C1 segment of cervical spinal cord (tissue), 14 donors: ENCODE measurements around the gene DTNB.
A peak's percentile ranks its signal among the peaks of the same experiment; 100 is the strongest.
"Not testable (repeated sequence)": the region's sequence is repeated elsewhere in the genome, so short reads cannot be mapped to it uniquely, and the experiment has no call there.

Experiments
- DNase-seq, 14 donors: peaks; one replicate each; lab custom pipeline; 2025; lab: John Stamatoyannopoulos, UW

DTNB gene

DNA sequence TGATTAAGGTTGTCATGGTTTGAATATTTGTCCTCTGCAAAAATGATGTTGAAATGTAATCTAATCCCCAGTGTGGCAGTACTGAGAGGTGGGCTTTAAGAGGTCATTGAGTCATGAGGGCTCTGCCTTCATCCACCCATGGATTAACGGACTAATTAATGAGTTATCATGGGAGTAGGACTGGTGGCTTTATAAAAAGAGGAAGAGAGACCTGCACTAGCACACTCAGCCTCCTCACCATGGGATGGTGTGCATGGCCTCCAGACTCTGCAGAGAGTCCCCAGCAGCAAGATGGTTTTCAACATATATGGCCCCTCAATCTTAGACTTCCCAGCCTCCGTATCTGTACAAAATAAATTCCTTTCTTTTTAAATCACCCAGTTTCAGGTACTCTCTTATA lies 41.0 kb downstream of the DTNB start:
- no peak for DNase-seq

DNA sequence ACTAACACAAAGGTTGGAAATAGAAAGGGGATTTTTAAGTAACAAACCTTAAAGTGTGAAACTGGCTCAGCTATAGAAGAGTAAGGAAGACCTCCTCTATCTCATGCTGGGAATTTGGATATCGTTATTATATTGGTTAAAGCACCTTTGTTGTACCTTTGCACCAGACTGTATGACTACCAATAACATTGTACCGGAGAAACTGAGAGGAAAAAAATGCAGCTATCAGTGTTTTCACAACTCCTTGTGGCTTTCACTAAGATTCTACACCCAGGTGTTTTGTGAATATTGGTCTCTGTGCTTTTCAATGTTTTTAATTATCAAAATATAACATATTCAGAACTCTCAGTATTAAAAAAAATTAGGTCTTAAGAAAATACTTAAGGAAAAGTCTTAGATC lies 48.7 kb downstream of the DTNB start:
- no peak for DNase-seq

DNA sequence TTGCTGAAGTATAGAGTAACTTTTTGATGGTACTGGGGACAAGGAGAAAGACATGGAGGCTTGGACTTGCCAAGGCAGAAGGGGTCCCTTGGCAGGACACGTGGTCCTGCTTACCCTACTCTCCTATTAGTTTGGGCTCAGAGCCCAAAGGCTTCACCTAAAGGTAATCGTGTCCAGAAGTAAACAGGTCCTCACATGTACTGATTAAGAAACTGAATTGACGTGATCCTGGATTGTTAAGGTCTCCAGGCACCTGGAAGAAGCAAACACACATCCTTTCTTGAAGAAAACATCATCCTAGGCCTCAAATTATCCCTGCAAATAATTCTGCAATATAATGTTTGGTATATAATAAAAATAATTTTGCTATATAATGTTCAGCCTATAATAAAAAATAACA lies 50.0 kb downstream of the DTNB start:
- no peak for DNase-seq

DNA sequence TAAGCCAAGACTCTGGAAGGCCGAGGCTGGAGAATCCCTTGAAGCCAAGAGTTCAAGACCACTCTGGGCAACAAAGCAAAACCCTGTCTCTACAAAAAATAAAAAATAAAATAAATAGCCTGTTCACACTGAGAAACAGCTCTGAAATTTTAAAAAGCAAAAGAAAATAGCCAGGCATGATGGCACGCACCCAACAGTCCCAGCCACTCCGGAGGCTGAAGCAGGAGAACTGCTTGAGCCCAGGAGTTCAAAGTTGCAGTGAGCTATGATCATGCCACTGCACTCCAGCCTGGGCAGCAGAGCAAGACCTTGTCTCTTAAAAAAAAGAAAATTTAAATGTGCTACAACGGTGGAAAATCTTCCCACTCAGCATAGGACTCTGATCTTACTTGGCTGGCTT lies 52.7 kb downstream of the DTNB start:
- DNase-seq = no peak

DNA sequence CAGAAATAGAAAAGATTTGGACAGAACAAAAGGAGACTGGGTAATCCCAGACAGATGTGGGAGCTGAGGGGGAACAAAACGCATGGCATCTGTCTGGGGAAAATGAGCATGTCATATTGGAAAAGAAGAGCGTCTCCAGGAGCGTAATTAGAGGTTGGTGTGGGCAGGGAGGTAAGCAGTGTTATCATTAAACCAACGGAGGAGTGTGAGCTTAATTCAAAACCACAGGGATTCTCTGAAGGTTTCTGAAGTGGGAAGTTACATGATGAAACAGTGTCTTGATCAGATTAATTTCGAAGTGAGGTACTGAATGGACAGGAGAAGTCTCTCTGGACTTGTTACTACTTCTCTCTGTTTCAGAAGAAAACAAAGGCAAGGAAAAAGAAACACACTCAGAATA lies 53.3 kb downstream of the DTNB start:
- DNase-seq = no peak

DNA sequence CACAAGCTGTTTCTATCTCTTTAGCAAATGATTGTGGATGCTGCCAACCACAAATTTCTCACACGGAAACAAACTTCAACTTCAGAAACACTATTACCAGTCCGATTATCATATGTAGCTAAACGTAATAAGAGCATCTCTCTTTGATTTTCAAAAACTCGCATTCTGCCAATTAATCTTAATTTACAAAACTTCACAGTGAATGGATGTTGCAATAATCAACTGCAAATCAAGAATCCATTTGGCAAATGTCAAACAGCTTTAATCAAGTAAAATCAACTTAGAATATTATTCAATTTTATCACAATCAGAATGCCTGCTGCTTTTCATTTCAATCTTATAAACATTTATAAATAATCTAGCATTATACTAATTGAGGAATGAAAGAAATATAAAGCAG lies 54.2 kb downstream of the DTNB start:
- no peak for DNase-seq

DNA sequence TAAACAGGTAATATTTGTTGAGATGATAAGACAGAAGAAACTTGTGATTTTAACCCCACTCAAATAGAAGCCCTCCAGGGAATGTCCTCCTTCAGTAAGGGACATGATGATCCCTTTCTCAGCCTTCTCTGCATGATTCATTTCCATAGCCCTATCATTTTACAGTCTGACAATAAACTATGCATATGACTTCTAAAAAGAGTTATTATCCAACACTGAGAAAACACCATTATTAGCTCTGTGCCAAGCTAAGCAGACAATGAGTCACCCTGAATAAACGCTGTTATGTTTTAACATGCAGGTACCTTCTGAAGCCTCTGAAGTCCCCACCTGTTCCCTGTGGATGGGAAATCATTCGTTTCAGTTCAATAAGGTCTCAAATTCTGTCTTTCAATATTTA lies 54.7 kb downstream of the DTNB start:
- no peak for DNase-seq

DNA sequence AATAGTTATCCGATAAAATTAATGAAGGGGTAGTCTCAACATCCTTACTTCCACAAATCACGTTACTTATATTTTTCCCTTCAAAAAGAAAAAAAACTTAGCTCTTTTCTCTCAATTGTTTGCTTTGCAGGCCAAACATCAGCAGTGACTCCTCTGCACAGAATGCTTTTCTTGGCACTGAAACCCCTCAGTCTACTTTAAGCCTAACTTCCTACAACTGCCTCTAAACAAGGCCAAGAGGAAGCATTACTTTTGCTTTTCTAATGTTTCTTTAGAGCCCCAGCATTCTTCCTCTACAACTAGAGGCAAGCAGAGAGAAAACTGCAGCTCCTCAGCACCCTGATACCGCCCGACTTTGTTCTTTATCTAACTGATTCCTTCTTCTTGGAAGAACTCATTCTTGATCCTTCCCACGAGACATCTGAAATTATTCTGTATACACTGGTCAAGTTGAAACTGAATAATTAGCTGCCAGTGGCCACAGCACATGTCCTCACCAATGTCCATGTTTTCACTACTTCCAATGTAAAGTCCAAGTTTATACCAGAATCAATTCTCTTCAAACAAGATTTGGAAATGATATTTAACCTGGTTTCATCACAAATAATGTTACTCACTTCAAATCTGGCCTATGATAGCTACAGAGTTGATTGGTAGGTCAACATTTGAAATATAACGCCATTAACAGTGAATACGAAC lies 55.3 kb downstream of the DTNB start:
- DNase-seq = no peak

DNA sequence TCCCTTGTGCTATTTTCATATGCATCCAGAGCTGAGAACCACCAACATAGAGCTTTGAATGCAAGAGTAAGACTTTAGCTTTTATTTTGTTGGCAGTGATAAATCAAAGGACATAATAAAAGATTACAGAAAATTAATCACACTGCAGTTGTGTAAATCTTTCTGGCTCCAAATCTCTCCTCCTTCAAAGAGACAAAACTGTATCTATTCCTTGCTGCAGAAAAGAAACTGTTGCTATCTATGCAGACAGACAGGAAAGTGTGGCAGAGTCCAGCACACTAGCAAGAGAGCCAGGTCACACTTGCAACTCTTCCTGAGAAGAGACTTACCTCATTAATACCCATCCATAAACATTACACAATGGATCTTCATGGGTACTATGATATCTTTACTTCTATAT lies 57.5 kb downstream of the DTNB start:
- DNase-seq = no peak

DNA sequence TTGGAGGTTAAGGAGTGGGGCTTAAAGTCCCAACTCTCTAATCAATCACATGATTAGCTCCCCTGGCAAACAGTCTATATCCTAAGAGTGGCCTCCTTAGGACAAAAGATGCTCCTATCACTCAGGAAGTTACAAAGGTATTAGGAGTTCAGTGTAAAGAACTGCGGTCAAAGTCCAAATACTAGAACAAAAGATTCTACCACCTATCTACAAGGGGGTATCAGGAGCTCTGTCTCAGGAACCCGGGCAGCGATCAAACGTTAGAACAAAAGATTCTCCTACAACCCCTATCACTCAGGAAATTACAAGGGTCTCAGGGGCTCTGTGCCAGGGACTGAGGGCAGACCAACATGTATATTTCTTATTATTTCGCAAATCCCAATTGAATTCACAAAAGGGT lies 58.0 kb downstream of the DTNB start:
- no peak for DNase-seq

DNA sequence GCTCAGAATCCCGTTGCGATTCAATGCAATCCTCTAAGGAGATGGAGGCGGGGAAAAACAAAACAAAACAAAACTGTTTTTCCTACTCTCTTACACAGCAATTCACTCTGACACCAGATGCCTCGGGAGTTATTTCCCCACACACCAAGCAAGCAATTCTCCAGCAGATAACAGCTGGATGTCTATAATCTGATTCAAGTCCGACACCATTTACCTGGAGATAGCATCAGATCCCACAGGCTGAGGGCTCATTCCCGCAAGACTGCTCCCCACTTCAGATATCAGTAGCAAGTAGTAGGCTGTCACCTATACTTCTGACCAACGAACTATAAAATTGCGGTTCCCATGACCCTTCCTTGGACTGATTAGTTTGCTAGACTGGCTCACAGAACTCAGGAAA lies 58.7 kb downstream of the DTNB start:
- DNase-seq = no peak

DNA sequence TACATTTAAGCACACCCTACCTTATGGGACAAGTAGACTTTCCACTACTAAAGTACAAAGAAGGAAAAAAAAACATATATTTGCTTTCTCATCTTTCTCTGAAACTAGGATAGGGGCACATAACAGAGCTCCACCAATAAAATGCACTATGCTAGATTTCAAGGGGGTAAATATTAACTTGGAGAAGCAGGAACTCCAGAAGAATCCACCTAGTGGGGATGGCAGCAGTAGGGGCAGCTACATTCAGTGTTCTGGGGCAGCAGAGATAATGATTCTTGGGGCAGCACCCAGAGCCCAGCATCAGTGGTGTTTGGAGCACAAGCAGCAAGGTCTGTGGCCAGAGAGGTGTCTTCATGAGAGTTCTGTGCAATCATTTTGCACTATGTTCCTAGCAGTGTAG lies 64.7 kb downstream of the DTNB start:
- no peak for DNase-seq

DNA sequence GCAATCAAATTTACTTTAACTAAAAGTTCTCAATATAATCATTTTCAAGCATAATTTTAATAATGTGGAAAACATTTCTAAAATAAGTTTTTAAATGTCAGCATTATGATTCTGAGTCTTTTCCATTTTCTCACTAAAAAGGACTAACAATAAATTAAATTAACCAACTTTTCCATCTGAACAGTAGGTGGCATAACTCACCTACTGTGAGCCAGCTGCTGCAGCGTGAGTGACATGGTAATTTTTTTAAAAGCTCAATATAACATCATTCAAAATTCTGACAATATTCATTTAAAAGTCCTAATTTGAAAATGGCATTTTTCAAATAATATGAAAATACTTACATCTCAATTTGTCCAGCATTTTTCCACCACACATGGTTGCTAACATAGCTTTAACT lies 66.5 kb downstream of the DTNB start:
- no peak for DNase-seq

DNA sequence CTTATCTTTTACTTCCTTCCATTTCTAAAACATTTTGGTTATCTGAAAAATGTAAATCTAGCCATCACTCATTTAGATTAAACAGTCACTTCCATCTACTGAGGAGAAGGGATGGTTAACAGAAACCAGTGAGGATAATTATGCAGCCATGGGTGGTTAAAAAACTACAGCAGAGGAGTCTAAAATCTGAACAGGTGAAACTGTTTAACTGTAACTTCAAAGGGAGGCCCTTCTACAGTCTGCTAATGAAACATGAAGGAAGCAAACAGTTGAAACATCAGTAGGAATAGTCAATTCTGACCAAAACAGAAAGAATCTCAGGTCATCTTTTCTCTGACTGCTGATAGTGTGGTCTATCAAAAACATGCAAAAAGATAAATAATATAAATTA lies 71.0 kb downstream of the DTNB start:
- no peak for DNase-seq

DNA sequence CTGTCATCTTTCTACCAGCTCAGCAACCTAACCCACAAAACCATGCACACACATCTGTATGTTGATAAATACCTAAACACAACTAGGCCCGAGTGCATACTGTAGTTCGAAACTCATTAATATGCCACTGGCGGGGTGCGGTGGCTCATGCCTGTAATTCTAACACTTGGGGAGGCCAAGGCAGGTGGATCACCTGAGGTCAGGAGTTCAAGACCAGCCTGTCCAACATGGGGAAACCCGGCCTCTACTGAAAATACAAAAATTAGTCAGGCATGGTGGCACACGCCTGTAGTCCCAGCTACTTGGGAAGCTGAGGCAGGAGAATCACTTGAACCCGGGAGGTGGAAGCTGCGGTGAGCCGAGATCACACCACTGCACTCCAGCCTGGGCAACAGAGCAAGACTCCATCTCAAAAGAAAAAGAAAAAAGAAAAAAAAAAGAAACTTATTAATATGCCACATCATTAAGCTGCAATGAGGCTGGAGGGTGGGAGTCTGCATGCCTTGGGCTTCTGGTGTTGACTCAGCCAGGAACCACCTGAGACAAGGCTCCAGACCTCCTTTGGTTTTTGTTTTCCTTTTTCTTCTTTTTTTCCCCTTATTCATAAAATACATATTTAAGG lies 71.6 kb downstream of the DTNB start:
- not testable (repeated sequence) for DNase-seq

DNA sequence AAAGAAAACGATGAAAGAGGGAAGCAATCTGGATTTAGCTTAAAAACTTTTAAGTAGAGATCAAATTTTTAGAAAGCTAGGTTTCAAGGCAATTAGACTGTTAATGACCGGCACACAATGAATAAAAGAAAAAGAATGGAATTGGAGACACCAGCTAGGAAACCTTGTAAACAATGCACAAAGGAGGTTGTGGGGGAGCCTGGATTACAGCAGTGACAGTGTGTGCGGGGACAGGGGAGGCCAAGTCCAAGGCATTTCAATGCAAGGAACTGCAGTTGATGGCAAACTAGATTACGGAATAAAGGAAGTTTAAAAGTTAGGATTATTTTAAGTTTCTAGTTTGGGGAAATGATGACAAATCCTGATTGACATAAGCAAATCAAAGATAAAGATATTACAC lies 74.5 kb downstream of the DTNB start:
- DNase-seq = peak in 4 of 14 donors; percentile 28 to 49 (median 35)

DNA sequence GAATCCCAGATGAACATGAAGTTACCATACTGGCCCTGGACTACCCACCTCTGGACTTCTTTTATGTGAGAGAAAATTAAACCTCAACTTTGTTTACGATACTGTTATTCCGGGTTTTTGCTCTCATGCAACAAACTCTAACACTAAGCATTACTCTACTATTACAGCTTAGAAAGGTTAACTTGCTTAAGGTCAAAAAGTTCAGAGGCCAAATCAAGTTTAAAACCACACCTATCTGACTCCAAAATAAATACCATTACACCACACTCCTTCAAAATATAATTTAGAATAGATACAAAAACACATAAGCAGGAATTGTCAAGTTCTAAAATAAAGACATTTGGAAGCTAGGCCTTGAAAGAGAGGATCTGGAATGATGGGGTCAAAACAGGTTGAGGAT lies 75.0 kb downstream of the DTNB start:
- no peak for DNase-seq

DNA sequence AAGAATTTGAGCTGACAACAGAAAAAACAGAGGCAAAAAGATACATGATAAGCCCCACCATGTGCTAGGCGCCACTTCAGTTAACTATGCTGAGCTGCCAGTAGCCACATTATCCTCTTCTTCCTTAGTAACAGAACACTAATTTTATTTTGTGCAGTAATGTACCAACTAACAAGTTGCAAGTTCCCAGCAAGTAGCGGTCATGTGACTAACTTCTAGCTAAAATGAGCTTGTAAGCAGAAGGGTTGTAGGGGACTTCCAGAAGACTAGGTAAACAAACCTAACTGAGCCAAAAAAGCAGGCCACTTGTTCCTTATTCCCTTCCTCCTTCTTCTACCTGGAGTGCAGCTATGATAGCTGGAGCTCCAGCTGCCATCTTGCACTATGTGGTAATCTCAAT lies 75.5 kb downstream of the DTNB start:
- no peak for DNase-seq

DNA sequence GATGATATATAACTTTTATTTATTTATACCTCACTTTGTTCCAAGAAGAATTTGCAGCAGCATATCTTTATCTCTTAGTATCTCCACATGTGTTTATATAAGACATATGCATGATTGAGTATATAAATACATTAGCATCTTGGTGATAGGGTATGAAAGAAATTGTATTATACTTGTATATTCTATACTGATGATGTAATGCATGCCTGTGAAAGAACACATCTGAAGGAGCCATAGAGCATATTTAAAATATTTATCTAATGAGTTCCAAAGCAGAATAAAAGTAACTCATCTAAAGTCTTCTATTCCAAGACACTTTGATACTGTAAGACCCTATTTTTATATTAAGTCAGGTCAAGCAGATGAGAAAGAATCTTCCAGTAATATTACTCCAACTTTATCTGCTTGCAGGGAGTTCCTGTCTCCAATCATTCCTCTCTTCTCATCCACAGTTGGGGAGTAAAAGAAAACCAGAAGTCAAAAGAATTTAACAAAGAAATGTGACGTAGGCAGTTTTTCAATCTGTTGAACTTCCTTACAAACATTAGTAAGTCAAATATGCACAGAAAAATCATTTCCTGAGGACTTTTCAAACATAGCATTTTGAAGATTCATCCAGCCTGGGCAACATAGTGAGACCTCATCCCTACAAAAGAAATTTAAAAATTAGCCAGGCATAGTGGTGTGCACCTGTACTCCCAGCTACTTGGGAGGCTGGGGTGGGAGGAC lies 76.7 kb downstream of the DTNB start:
- no peak for DNase-seq

DNA sequence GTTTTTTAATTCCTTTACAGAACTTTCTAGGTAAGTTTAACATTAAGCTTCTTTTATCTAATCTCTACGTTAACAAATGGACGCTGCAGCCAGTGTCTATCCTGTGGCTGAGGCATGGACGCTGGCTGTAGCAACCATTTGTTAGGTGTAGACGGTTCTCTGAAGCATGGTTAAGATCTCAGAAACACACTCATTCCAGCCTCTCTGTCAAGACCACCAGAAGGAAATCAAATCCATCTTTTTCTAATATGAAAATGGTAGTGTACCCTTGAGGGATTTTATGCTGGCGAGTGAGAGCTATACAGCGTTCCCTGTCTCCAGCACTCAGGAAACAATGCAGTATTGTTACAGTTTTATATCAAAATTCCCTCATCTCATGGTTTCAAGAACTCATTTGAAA lies 78.0 kb downstream of the DTNB start:
- peak in 1 of 14 donors; percentile 29 for DNase-seq

DNA sequence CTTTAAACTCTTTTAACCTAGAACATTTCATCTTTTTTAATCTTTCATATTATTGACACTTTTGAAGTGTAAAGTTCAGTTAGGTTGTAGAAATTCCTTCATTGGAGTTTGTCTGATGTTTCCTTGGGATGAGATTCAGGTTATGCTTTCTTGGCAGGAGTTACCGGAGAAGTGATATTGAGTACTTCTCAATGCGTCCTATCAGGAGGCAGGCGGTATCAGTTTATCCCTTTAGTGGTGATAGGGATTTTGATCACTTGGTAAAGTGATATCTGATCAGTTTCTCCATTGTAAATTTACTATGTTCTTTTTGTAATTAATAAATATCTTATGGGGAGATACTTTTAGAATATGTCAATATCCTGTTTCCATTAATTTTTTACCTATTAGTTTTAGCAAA lies 78.4 kb downstream of the DTNB start:
- no peak for DNase-seq

DNA sequence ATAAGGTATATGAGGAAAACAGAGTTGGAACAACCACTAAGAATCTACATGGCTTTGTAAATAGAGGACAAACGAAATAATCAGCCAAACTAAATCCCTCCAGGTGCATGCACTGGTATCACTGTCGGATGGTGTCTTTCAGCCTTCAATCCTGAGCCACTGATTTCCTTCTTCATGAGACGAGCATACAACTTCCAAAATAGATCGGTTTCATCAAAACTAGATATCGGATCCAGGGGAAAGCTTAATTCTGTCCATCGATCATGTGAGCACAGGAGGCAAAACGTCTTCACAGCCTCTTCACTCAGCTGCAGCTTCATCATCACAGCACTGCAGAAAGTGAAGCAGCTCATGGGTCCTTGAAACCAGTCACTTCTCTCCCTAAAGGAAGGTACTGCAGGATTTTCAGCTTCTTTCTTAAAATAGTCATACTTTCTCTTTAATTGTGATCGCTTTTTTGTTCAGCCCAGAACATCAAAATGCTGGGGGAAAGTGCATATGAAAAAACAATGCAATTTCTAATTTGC lies 80.5 kb downstream of the DTNB start:
- DNase-seq = peak in 2 of 14 donors; percentile 10 to 20
